Parathyroid adenoma (tissue), 2 donors: Measurements from ENCODE around the gene SH3BGR.

Experiments used
- H2AFZ ChIP-seq: fragments of 300-600 bp; sonication (generic); one replicate; pipeline ENCODE4 v1.7.0; 2017; ENCODE audit warnings: antibody characterized with exemption, mild to moderate bottlenecking
- H3K27ac ChIP-seq: fragments of 300-600 bp; sonication (generic); one replicate; pipeline ENCODE4 v1.7.0; 2017
- H3K27me3 ChIP-seq: fragments of 300-600 bp; sonication (generic); one replicate; pipeline ENCODE4 v1.7.0; 2017; ENCODE audit warnings: low read length; ENCODE audit not compliant: control insufficient read depth, insufficient read depth
- H3K36me3 ChIP-seq: fragments of 300-600 bp; sonication (generic); one replicate; pipeline ENCODE4 v1.7.0; 2017; ENCODE audit warnings: low read length; ENCODE audit not compliant: control insufficient read depth, insufficient read depth
- H3K4me1 ChIP-seq: fragments of 300-600 bp; sonication (generic); one replicate; pipeline ENCODE4 v1.7.0; 2017; ENCODE audit warnings: control low read depth
- H3K4me2 ChIP-seq: fragments of 300-600 bp; sonication (generic); one replicate; pipeline ENCODE4 v1.7.0; 2017; ENCODE audit warnings: low read length
- H3K4me3 ChIP-seq: fragments of 300-600 bp; sonication (generic); one replicate; pipeline ENCODE4 v1.7.0; 2017; ENCODE audit warnings: low read depth, low read length
- H3K79me2 ChIP-seq: fragments of 300-600 bp; sonication (generic); one replicate; pipeline ENCODE4 v1.7.0; 2017; ENCODE audit warnings: control low read depth
- H3K9ac ChIP-seq: fragments of 300-600 bp; sonication (generic); one replicate; pipeline ENCODE4 v1.7.0; 2017; ENCODE audit warnings: mild to moderate bottlenecking
- H3K9me3 ChIP-seq: fragments of 300-600 bp; sonication (generic); one replicate; pipeline ENCODE4 v1.7.0; 2017; ENCODE audit warnings: low read length; ENCODE audit not compliant: control insufficient read depth
- CTCF ChIP-seq: fragments of 300-600 bp; sonication (generic); IDR thresholded peaks from one replicate; pipeline ENCODE4 v1.7.0; 2017; ENCODE audit warnings: antibody characterized with exemption, mild to moderate bottlenecking
- donor health status: primary hyperparathyroidism.

Gene SH3BGR

GRCh38 chr21:39518055-39518846 lies 66.5 kb downstream of the SH3BGR start:
- Histone ChIP-seq H3K4me1 (no peaks in the 10 kb centered on the region), H3K4me3 (no peak overlapping the region), H3K27me3 (no peaks in the 10 kb centered on the region), H3K79me2 (no peaks in the 10 kb centered on the region), H3K9me3 (no peaks in the 10 kb centered on the region), H3K27ac (no peak overlapping the region), H3K9ac (no peak overlapping the region), H3K4me2 (no peak overlapping the region), H2AFZ (no peak overlapping the region), H3K36me3 (no peaks in the 10 kb centered on the region)
- peak; percentile 75 for TF ChIP-seq CTCF

DNA sequence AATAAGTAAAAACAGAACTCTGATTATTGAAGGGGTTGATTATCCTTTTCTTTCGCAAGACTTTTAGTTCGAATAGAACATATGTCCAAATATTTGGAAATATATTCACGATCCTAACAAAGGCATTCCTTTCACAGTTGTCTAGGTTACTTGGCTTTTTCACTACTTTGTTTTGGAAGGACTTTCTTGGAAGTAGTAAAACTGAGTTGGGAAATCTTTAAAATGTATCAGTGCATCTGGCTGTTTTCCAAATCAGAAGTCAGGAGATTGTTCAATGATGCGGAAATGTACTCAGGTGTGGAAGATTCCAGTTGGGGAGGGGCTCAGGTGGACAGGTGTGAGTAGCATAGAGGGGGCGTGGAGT lies 67.1 kb downstream of the SH3BGR start:
- no peaks in the 10 kb centered on the region for H3K9me3 ChIP-seq
- H3K27me3 ChIP-seq = no peaks in the 10 kb centered on the region
- no peak for TF ChIP-seq CTCF
- no peaks in the 10 kb centered on the region for H3K79me2 ChIP-seq
- no peaks in the 10 kb centered on the region for H3K4me1 ChIP-seq
- no peak overlapping the region for H2AFZ ChIP-seq
- H3K9ac ChIP-seq = no peak overlapping the region
- no peak overlapping the region for H3K4me3 ChIP-seq
- no peaks in the 10 kb centered on the region for H3K36me3 ChIP-seq
- H3K27ac ChIP-seq = no peak overlapping the region
- no peak overlapping the region for H3K4me2 ChIP-seq

GRCh38 chr21:39519835-39520234 lies 68.1 kb downstream of the SH3BGR start:
- TF ChIP-seq CTCF = no peak
- no peak overlapping the region for H3K4me3 ChIP-seq
- no peak overlapping the region for H3K27ac ChIP-seq
- H3K4me1 ChIP-seq = no peaks in the 10 kb centered on the region
- no peak overlapping the region for H3K4me2 ChIP-seq
- H3K9ac ChIP-seq = no peak overlapping the region
- H2AFZ ChIP-seq = no peak overlapping the region
- no peaks in the 10 kb centered on the region for H3K9me3 ChIP-seq
- no peaks in the 10 kb centered on the region for H3K36me3 ChIP-seq
- H3K79me2 ChIP-seq = no peaks in the 10 kb centered on the region
- H3K27me3 ChIP-seq = no peaks in the 10 kb centered on the region

DNA sequence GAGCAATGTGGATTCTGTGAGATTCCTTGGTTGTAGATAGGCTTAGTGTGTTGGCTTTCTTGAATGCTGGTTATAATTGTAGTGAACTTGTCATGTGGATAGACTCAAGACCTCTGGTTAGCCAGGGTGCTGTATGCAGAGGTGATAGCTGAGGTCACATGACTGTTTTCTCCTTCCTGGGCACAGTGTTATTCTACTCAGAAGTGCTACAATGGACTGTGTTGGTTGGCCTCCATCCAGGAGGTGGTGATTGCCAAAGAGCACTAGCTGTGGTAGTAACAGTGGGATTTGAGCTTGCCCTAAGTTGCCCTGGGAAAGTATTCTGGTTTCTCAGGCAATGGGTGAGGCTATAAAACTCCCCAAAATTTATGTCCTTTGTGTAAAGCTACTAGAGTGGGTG lies 71.6 kb downstream of the SH3BGR start:
- Histone ChIP-seq H3K36me3 (no peaks in the 10 kb centered on the region), H3K27ac (no peak overlapping the region), H3K9ac (no peak overlapping the region), H3K9me3 (no peaks in the 10 kb centered on the region), H3K4me3 (no peak overlapping the region), H2AFZ (no peak overlapping the region), H3K79me2 (no peaks in the 10 kb centered on the region), H3K4me2 (no peak overlapping the region), H3K27me3 (no peaks in the 10 kb centered on the region), H3K4me1 (no peaks in the 10 kb centered on the region)
- TF ChIP-seq CTCF = no peak

DNA sequence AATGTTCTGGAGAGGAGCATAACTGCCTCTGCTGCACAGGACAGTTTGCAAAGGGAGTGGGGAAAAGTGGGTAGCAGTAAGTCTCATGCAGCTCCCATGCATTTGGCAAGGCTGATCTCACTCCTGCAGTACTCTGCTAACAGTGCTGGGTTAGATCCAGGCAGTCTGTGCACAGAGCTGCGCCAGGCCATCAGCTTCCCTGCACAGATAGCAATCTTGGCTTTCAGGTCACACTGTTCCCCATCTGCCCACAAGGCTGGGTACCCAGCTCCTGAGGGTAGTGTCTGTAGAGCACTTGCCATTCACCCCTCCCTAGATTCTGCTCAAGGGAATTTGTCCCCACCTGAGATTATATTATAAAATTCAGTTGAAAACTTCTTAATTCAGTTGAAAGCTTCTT lies 72.1 kb downstream of the SH3BGR start:
- Histone ChIP-seq H3K79me2 (no peaks in the 10 kb centered on the region), H3K4me3 (no peak overlapping the region), H3K4me1 (no peaks in the 10 kb centered on the region), H3K4me2 (no peak overlapping the region), H3K9me3 (no peaks in the 10 kb centered on the region), H3K9ac (no peak overlapping the region), H3K36me3 (no peaks in the 10 kb centered on the region), H2AFZ (no peak overlapping the region), H3K27ac (no peak overlapping the region), H3K27me3 (no peaks in the 10 kb centered on the region)
- TF ChIP-seq CTCF = no peak
